IPS-18a (cell line): ENCODE results near the gene MDC1.

Source experiments
- H3K27ac ChIP-seq: one replicate; pipeline ENCODE4 v1.5.1; 2013; ENCODE audit warnings: low read length
- H3K27me3 ChIP-seq: one replicate; pipeline ENCODE4 v1.6.1; 2013; ENCODE audit warnings: mild to moderate bottlenecking, low read length; ENCODE audit not compliant: control insufficient read depth, insufficient read depth
- H3K36me3 ChIP-seq: one replicate; pipeline ENCODE4 v1.6.1; 2013; ENCODE audit warnings: low read depth, low read length; ENCODE audit not compliant: control insufficient read depth
- H3K4me1 ChIP-seq: one replicate; pipeline ENCODE4 v1.6.1; 2013; ENCODE audit warnings: low read depth, low read length; ENCODE audit not compliant: control insufficient read depth
- H3K4me3 ChIP-seq: one replicate; pipeline ENCODE4 v1.5.1; 2013; ENCODE audit warnings: low read length
- H3K9ac ChIP-seq: one replicate; pipeline ENCODE4 v1.6.1; 2013; ENCODE audit warnings: mild to moderate bottlenecking, low read length, moderate library complexity
- H3K9me3 ChIP-seq: one replicate; pipeline ENCODE4 v1.6.1; 2013; ENCODE audit warnings: low read depth, low read length; ENCODE audit not compliant: control insufficient read depth

The MDC1 gene

GRCh38 chr6:30654798-30655742, 62.0 kb downstream of the MDC1 start:
- Histone ChIP-seq H3K4me3 (no peak overlapping the region), H3K9ac (no peak overlapping the region), H3K27me3 (no peaks in the 10 kb centered on the region), H3K9me3 (no peaks in the 10 kb centered on the region), H3K27ac (no peak overlapping the region), H3K36me3 (peaks cover 71% of the 10 kb centered on the region), H3K4me1 (no peaks in the 10 kb centered on the region)

GRCh38 chr6:30651143-30651542, 65.9 kb downstream of the MDC1 start:
- Histone ChIP-seq H3K36me3 (peaks cover 51% of the 10 kb centered on the region), H3K27ac (no peak overlapping the region)

More at GRCh38 chr6:30651143-30651542, 65.9 kb downstream of the MDC1 start:
- Histone ChIP-seq H3K27me3 (no peaks in the 10 kb centered on the region), H3K4me3 (no peak overlapping the region), H3K4me1 (peaks cover 8% of the 10 kb centered on the region), H3K9me3 (no peaks in the 10 kb centered on the region), H3K9ac (no peak overlapping the region)
